Iris pigment epithelial cell (primary cell): Measurements from ENCODE around the gene TMEM240.
"Not testable (repeated sequence)": the region's sequence is repeated elsewhere in the genome, so short reads cannot be mapped to it uniquely, and the experiment has no call there.

Experiments used
- DNase-seq: peaks from one replicate; pipeline ENCODE4 v3.0.0-alpha.2; 2011; ENCODE audit warnings: low read depth

Gene TMEM240

GRCh38 chr1:1540818-1541628, 599 bp upstream of the TMEM240 start:
- DNase-seq: no peak

- peak; percentile 61 for DNase-seq
Measured at GRCh38 chr1:1539310-1540089, 924 bp downstream of the TMEM240 start.

- no peak for DNase-seq
Measured at GRCh38 chr1:1538989-1539309, 1.5 kb downstream of the TMEM240 start.

- DNase-seq: no peak
Measured at GRCh38 chr1:1538334-1538733, 2.1 kb downstream of the TMEM240 start.

- DNase-seq: no peak
Measured at GRCh38 chr1:1537626-1538250, 2.7 kb downstream of the TMEM240 start.

GRCh38 chr1:1536938-1537546, 3.4 kb downstream of the TMEM240 start:
- no peak for DNase-seq

- no peak for DNase-seq
Measured at GRCh38 chr1:1536019-1536937, 4.1 kb downstream of the TMEM240 start.

- no peak for DNase-seq
Measured at GRCh38 chr1:1535201-1536018, 5.0 kb downstream of the TMEM240 start.

- no peak for DNase-seq
Measured at GRCh38 chr1:1534401-1535154, 5.8 kb downstream of the TMEM240 start.

- not testable (repeated sequence) for DNase-seq
Measured at GRCh38 chr1:1533894-1534291, 6.5 kb downstream of the TMEM240 start.

GRCh38 chr1:1533176-1533893, 7.1 kb downstream of the TMEM240 start:
- not testable (repeated sequence) for DNase-seq

GRCh38 chr1:1531947-1532346, 8.5 kb downstream of the TMEM240 start:
- DNase-seq: no peak

- DNase-seq: no peak
Measured at GRCh38 chr1:1529936-1530335, 10.5 kb downstream of the TMEM240 start.

- DNase-seq: no peak
Measured at GRCh38 chr1:1529321-1529720, 11.1 kb downstream of the TMEM240 start.

- DNase-seq: no peak
Measured at GRCh38 chr1:1528301-1529267, 11.8 kb downstream of the TMEM240 start.

GRCh38 chr1:1527092-1527816, 13.2 kb downstream of the TMEM240 start:
- no peak for DNase-seq

- DNase-seq: not testable (repeated sequence)
Measured at GRCh38 chr1:1526476-1526875, 13.9 kb downstream of the TMEM240 start.
